HepG2 (cell line): ENCODE data around the gene SORBS2. TPM values are rescaled to one million over a fixed set of nuclear protein-coding genes. Genes with fewer than 3 reads are reported as not detected.

Source experiments
- HOXA3 ChIP-seq: sonication (generic); formaldehyde crosslinking; IDR thresholded peaks from 2 replicates; pipeline ENCODE4 v1.5.0; 2020; ENCODE audit warnings: missing genetic modification reagents
- HOXD1 ChIP-seq: sonication (generic); formaldehyde crosslinking; IDR thresholded peaks from 2 replicates; pipeline ENCODE4 v1.5.0; 2020; ENCODE audit warnings: missing genetic modification reagents
- MBD4 ChIP-seq: IDR thresholded peaks from 2 replicates; pipeline ENCODE4 v1.6.1; 2012; ENCODE audit warnings: low read length, inconsistent platforms, borderline replicate concordance
- MEIS2 ChIP-seq: sonication (generic); formaldehyde crosslinking; IDR thresholded peaks from 2 replicates; pipeline ENCODE4 v1.9.0; 2021; ENCODE audit warnings: mild to moderate bottlenecking, missing genetic modification reagents
- NCOA2 ChIP-seq: sonication (generic); formaldehyde crosslinking; IDR thresholded peaks from 2 replicates; pipeline ENCODE4 v1.8.0; 2022; ENCODE audit warnings: inconsistent platforms
- SNAI1 ChIP-seq: sonication (generic); formaldehyde crosslinking; IDR thresholded peaks from 2 replicates; pipeline ENCODE4 v1.5.0; 2020; ENCODE audit warnings: mild to moderate bottlenecking, missing genetic modification reagents, borderline replicate concordance
- ZBED4 ChIP-seq: sonication (generic); formaldehyde crosslinking; IDR thresholded peaks from 2 replicates; pipeline ENCODE4 v1.4.0; 2020; ENCODE audit warnings: missing genetic modification reagents, borderline replicate concordance
- ZMYM4 ChIP-seq: sonication (generic); formaldehyde crosslinking; IDR thresholded peaks from 2 replicates; pipeline ENCODE4 v1.8.1; 2023; ENCODE audit warnings: mild to moderate bottlenecking, missing genetic modification reagents
- ZNF318 ChIP-seq: sonication (generic); formaldehyde crosslinking; IDR thresholded peaks from 2 replicates; pipeline ENCODE4 v1.4.0; 2020; ENCODE audit warnings: mild to moderate bottlenecking, missing genetic modification reagents
- ZNF687 ChIP-seq: sonication (generic); formaldehyde crosslinking; IDR thresholded peaks from 2 replicates; pipeline ENCODE4 v1.5.1; 2020; ENCODE audit warnings: mild to moderate bottlenecking, missing genetic modification reagents, moderate library complexity
- ZSCAN29 ChIP-seq: sonication (generic); formaldehyde crosslinking; conservative IDR thresholded peaks from 2 replicates; pipeline ENCODE4 v1.4.0; 2020; ENCODE audit warnings: mild to moderate bottlenecking, missing genetic modification reagents
- polyA plus RNA-seq, 8 experiments: library from polyadenylated mRNA; depleted of rRNA in 3 of 8; stranded (reverse) in 7 of 8; unstranded in 1 of 8; fragments of >200 nt; fragmentation: Illumina TruSeq in 4 of 8; extraction: Trizol in 4 of 8; gene quantifications; 2 replicates each; pipeline versions ENCODE4 v1.2.1 to v1.2.3, GENCODE V29; 2011 to 2016; ENCODE audit warnings: low read depth in 4 of 8, missing spikeins in 1 of 8, mixed read lengths in 1 of 8; ENCODE audit not compliant: insufficient read depth in 1 of 8
- total RNA-seq, 5 experiments: library from RNA; depleted of rRNA; stranded (reverse); fragments of >200 nt; fragmentation: Illumina TruSeq; extraction: Trizol; gene quantifications; 2 replicates each; pipeline ENCODE4 v1.2.3, GENCODE V29; 2016; ENCODE audit warnings: low read depth in 1 of 5

The SORBS2 gene
- total and polyA plus RNA-seq, 2 of the 13 experiments (the other 11 are each of a cell fraction or from before 2014, with no cell fraction given): 25.0 to 80.5 TPM

GRCh38 chr4:185721190-185722028, 90.6 kb downstream of the SORBS2 start (continued):
- no peak for TF ChIP-seq ZNF318
- TF ChIP-seq MBD4: peak; percentile 74; the same call in 1 of the 2 replicates
- TF ChIP-seq SNAI1 (CRISPR knock-in tag): no peak; the same call in 1 of the 2 replicates
- TF ChIP-seq ZBED4 (CRISPR knock-in tag): peak; percentile 51; the same call in 1 of the 2 replicates
- 0 out of 2 replicates have a peak, but pooled peaks have one; percentile 19 for TF ChIP-seq NCOA2
- peak; percentile 28; the same call in 1 of the 2 replicates for TF ChIP-seq HOXD1 (CRISPR knock-in tag)
- peak; percentile 33 for TF ChIP-seq ZNF687 (CRISPR knock-in tag)
- 0 out of 2 replicates have a peak, but pooled peaks have one; percentile 28 for TF ChIP-seq ZSCAN29 (CRISPR knock-in tag)
- peak; percentile 68; the same call in 1 of the 2 replicates for TF ChIP-seq MEIS2 (CRISPR knock-in tag)
- TF ChIP-seq HOXA3 (CRISPR knock-in tag): 0 out of 2 replicates have a peak, but pooled peaks have one; percentile 14
- TF ChIP-seq ZMYM4 (CRISPR knock-in tag): peak; percentile 40; the same call in 1 of the 2 replicates
